AG04450 (cell line): ENCODE measurements around the gene UBAC1. TPM values are rescaled to one million over a fixed set of nuclear protein-coding genes. Genes with fewer than 3 reads are reported as not detected.

Source experiments
- CTCF ChIA-PET: fragments of 300-600, 350-600 bp; formaldehyde crosslinking; extraction: SDS; loops from one replicate; lab custom pipeline; 2022; ENCODE audit warnings: antibody characterized with exemption, inconsistent platforms; lab: Charles Lee
- POLR2A ChIA-PET: fragments of 350-600 bp; formaldehyde crosslinking; extraction: SDS; loops from one replicate; lab custom pipeline; 2021; ENCODE audit warnings: antibody characterized with exemption, inconsistent platforms; lab: Yijun Ruan, JAX
- DNase-seq: peaks from one replicate; pipeline ENCODE4 v3.0.0-alpha.2; 2011; ENCODE audit warnings: low read depth, low spot score
- H3K27ac ChIP-seq: one replicate; pipeline ENCODE4 v1.5.1; 2012; ENCODE audit warnings: low read depth, low read length, control low read depth
- H3K27me3 ChIP-seq: one replicate; pipeline ENCODE4 v1.6.0; 2012; ENCODE audit warnings: low read length; ENCODE audit not compliant: control insufficient read depth, insufficient read depth
- H3K4me3 ChIP-seq: 2 replicates; pipeline ENCODE4 v1.5.1; 2011; ENCODE audit warnings: mild to moderate bottlenecking, low read depth, low read length, control low read depth
- H3K9me3 ChIP-seq: 2 replicates; pipeline ENCODE4 v1.5.1; 2012; ENCODE audit warnings: low read length; ENCODE audit not compliant: control insufficient read depth, insufficient read depth
- polyA plus RNA-seq: library from polyadenylated mRNA; depleted of rRNA; stranded (reverse); fragments of >200 nt; gene quantifications from 2 replicates; pipeline ENCODE4 v1.2.3, GENCODE V29; 2011
- TF ChIP-seq, protein P1 (sequence below): IDR thresholded peaks from 2 replicates; pipeline ENCODE4 v1.5.1; 2011; ENCODE audit warnings: low read depth, low read length, control low read depth, inconsistent platforms

Gene UBAC1
- polyA plus RNA-seq, 1 experiment: 35.8 TPM

DNA sequence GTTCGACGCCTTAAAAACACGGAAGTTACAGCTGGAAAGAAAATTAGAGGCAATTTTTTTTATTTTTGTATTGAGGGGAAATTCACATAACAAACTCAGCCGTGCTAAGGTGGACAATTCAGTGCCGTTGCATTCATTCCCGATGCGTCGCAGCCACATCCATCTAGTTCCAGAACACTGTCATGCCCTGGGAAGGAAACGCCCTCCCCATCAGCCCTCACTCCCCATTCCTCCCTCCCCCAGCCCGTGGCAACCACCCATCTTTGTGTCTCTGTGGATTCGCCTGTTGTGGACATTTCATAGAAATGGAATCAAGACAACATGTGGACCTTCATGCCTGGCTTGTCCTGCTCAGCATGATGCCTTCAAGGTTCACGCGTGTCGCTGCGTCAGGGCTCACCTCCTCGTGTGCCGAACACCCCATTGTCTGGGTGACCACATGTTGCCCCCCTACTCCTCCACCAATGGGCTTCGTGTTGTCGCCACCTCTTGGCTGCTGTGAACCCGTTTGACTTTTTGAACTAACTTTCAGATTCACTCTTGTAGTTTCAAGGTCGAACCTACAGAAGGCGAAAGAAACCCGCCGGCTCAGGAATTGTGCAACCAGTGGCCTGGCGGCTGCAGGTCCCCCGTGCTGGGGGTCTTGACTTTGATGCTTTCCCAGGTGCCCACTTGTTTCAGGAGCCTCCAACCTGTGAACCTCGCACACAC is 36.4 kb downstream of the UBAC1 start:
- Histone ChIP-seq H3K9me3 (peaks cover 9% of the 10 kb centered on the region), H3K27me3 (no peaks in the 10 kb centered on the region), H3K27ac (no peak overlapping the region), H3K4me3 (no peak overlapping the region)
- TF ChIP-seq, protein P1, sequence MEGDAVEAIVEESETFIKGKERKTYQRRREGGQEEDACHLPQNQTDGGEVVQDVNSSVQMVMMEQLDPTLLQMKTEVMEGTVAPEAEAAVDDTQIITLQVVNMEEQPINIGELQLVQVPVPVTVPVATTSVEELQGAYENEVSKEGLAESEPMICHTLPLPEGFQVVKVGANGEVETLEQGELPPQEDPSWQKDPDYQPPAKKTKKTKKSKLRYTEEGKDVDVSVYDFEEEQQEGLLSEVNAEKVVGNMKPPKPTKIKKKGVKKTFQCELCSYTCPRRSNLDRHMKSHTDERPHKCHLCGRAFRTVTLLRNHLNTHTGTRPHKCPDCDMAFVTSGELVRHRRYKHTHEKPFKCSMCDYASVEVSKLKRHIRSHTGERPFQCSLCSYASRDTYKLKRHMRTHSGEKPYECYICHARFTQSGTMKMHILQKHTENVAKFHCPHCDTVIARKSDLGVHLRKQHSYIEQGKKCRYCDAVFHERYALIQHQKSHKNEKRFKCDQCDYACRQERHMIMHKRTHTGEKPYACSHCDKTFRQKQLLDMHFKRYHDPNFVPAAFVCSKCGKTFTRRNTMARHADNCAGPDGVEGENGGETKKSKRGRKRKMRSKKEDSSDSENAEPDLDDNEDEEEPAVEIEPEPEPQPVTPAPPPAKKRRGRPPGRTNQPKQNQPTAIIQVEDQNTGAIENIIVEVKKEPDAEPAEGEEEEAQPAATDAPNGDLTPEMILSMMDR: no peak
- POLR2A ChIA-PET: interaction anchor here (1.2 kb wide), 1 partner anchor 17 kb away, joined by 5 read pairs; the partner anchor contains the start of gene CAMSAP1
- CTCF ChIA-PET: interaction anchor here (0.6 to 1.1 kb wide), 2 partner anchors 61 to 97 kb away, joined by 3 to 4 read pairs; no protein-coding TSS in a partner anchor
- no peak for DNase-seq

- ChIA-PET POLR2A (interaction anchor here (0.7 kb wide), 1 partner anchor 62 kb away, joined by 8 read pairs; no protein-coding TSS in a partner anchor), CTCF (no interaction called here)
- no peak for DNase-seq
- H3K27ac ChIP-seq: no peak overlapping the region
- H3K9me3 ChIP-seq: peaks cover 21% of the 10 kb centered on the region
- no peak overlapping the region for H3K4me3 ChIP-seq
- H3K27me3 ChIP-seq: no peaks in the 10 kb centered on the region
- TF ChIP-seq, protein P1: no peak
Measured at GRCh38 chr9:135923508-135923907, 37.7 kb downstream of the UBAC1 start.

DNA sequence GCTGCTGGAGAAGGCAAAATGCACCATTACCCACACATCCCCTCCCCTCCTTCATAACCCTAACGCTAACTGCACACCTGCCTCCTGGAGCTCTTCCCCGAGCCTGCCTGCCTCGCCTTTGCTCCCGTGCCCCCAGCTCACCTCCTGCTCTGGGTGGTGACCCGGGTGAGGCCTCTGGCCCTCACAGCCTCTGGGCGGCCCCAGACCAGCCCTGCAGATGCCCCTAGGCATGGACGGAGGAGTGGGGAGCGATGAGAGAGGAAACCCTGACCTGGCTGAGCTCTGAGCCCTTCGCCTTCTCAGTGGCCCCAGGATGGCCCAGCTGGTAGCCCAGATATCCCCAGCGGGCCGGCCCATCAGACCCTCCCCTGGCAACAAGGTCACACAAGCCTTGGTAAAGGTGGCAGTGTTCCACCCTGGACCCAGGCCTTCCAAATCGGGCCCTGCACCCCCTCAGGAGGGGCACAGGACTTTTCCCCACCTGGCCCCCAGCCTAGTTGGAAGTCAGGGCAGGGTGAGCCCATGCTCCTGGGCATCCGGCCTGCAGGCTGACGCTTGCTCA is 39.3 kb downstream of the UBAC1 start:
- ChIA-PET CTCF (no interaction called here), POLR2A (no interaction called here)
- no peaks in the 10 kb centered on the region for H3K27me3 ChIP-seq
- DNase-seq: no peak
- H3K4me3 ChIP-seq: no peak overlapping the region
- TF ChIP-seq, protein P1: no peak
- peaks cover 32% of the 10 kb centered on the region for H3K9me3 ChIP-seq
- H3K27ac ChIP-seq: no peak overlapping the region

DNA sequence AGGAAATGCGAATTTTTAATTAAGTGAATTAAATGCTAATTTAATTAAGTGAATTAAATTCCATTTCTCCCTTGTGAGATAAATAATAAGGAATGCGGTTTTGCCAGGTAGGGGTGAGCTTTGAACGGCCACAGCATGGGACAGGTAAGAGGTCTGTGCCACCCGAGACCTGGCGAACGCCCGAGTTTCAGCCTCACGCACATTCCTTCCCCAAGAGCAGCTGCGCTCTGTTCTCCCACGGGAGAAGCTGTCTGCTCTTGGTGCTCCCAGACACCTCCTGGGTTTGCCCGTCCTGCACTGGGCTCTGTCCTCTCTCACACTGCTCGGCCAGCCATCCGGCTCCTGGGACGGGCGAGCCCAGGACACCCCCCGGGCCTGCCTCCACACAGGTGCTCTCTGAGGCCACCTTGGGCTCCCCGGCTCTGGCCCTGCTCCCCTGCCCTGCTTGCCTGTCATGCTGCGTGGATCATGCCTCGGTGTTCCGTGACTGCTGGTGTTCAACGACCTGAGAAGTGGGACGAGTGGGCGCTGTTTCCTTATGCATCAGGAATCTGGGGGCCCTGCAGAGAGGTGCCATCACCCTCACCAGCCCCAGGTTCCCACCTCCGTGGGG is 40.1 kb downstream of the UBAC1 start:
- Histone ChIP-seq H3K27ac (no peak overlapping the region), H3K9me3 (peaks cover 37% of the 10 kb centered on the region), H3K27me3 (no peaks in the 10 kb centered on the region), H3K4me3 (no peak overlapping the region)
- CTCF ChIA-PET: no interaction called here
- TF ChIP-seq, protein P1: no peak
- POLR2A ChIA-PET: interaction anchor here (0.6 kb wide), 1 partner anchor 19 kb away, joined by 3 read pairs; no protein-coding TSS in a partner anchor
- no peak for DNase-seq
